ENCODE data around the gene ST3GAL4. TPM values are rescaled to one million over a fixed set of nuclear protein-coding genes. Genes with fewer than 3 reads are reported as not detected.
A peak's percentile ranks its signal among the peaks of the same experiment; 100 is the strongest.

ST3GAL4 gene
- total and polyA plus RNA-seq, 9 of the 15 experiments (the other 6 are each of a cell fraction or from before 2014, with no cell fraction given), result 0.27 to 22.9 (median 10.5) TPM

GRCh38 chr11:126357969-126358762 is 2.7 kb downstream of the ST3GAL4 start:
- BruUV-seq (replicated peaks), result no TSS peak
- intact Hi-C loops (cut with micrococcal nuclease), result no loop called here
- H3K9me1 ChIP-seq (ENCODE audit: control insufficient read depth, insufficient read depth, low read length), result no peaks in the 10 kb centered on the region
- H3K27me3 ChIP-seq (ENCODE audit: control insufficient read depth in 2 of 2, insufficient read depth in 2 of 2, low read length in 2 of 2), result no peaks in the 10 kb centered on the region
- peak overlapping the region in 1 of 2 experiments; percentile 8; a peak in 2 of 4 replicates for H3K9ac ChIP-seq (ENCODE audit: insufficient read depth in 1 of 2, low read depth in 2 of 2, low read length in 2 of 2)
- TF ChIP-seq ZNF143 (CRISPR knock-in tag; IDR thresholded peaks at IDR 0.05) (no peak), SETDB1 (IDR thresholded peaks at IDR 0.05; ENCODE audit: low read length) (no peak), PHF8 (IDR thresholded peaks at IDR 0.05; ENCODE audit: borderline replicate concordance, low read length) (no peak), TCF7 (IDR thresholded peaks at IDR 0.05; ENCODE audit: borderline replicate concordance) (no peak), SMARCE1 (IDR thresholded peaks at IDR 0.05) (no peak)
- TF ChIP-seq, protein P1, sequence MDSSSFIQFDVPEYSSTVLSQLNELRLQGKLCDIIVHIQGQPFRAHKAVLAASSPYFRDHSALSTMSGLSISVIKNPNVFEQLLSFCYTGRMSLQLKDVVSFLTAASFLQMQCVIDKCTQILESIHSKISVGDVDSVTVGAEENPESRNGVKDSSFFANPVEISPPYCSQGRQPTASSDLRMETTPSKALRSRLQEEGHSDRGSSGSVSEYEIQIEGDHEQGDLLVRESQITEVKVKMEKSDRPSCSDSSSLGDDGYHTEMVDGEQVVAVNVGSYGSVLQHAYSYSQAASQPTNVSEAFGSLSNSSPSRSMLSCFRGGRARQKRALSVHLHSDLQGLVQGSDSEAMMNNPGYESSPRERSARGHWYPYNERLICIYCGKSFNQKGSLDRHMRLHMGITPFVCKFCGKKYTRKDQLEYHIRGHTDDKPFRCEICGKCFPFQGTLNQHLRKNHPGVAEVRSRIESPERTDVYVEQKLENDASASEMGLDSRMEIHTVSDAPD (CRISPR knock-in tag; IDR thresholded peaks at IDR 0.05), result no peak
- WGBS (ENCODE audit: insufficient coverage, low coverage, missing lambda C conversion rate), result 71% methylated on average over 18 of the region's 18 CpGs
- no peaks in the 10 kb centered on the region for H3K9me3 ChIP-seq (replicated peaks; ENCODE audit: control insufficient read depth, insufficient read depth, low read depth, low read length)
- peaks cover 26% of the 10 kb centered on the region for H3K79me2 ChIP-seq (ENCODE audit: control insufficient read depth, insufficient read depth, low read length)
- ATAC-seq (no peak), DNase-seq (ENCODE audit: extremely low read depth in 1 of 4, low spot score in 3 of 4) (no peak), FAIRE-seq (no peak)
- POLR2A ChIA-PET, result interaction anchor here (0.6 to 1.9 kb wide), 6 partner anchors 8 to 47 kb away, joined by 3 to 7 read pairs (median 3); no protein-coding TSS in a partner anchor
- H3K4me2 ChIP-seq (ENCODE audit: insufficient read depth, low read length), result no peak overlapping the region
- no peak overlapping the region for H2AFZ ChIP-seq (ENCODE audit: low read depth, low read length)
- no peak overlapping the region for H3K4me3 ChIP-seq
- in situ Hi-C loops (cut with MboI), result no loop called here
- CTCF ChIA-PET (ENCODE audit: low intra/inter-chr PET ratio), result interaction anchor here (2.4 kb wide), 1 partner anchor 48 kb away, joined by 9 read pairs; no protein-coding TSS in a partner anchor
- H3K4me1 ChIP-seq (replicated peaks in 1 of 2; ENCODE audit: control insufficient read depth in 2 of 2, insufficient read depth in 2 of 2, low read length in 2 of 2), result peaks cover 20 to 43% of the 10 kb centered on the region in 2 experiments; a peak in 4 of 5 replicates
- no peak overlapping the region for H3K27ac ChIP-seq (ENCODE audit: extremely low read depth, low read depth, low read length)
- H3K36me3 ChIP-seq (ENCODE audit: control insufficient read depth, insufficient read depth, low read length), result peaks cover 4% of the 10 kb centered on the region; the same call in 2 of the 3 replicates
- peaks cover 8% of the 10 kb centered on the region; the same call in 1 of the 2 replicates for H4K20me1 ChIP-seq (replicated peaks; ENCODE audit: control insufficient read depth, insufficient read depth, low read length)

Measured in K562 (cell line).